Measurements from ENCODE around the gene RTN4.
"Not testable (repeated sequence)": the region's sequence is repeated elsewhere in the genome, so short reads cannot be mapped to it uniquely, and the experiment has no call there.

RTN4 gene

GRCh38 chr2:55092439-55092838, 42.2 kb upstream of the RTN4 start:
- no peak for DNase-seq (ENCODE audit: low spot score)
- TF ChIP-seq CTCF (IDR thresholded peaks at IDR 0.05; ENCODE audit: extremely low read depth, insufficient read depth, missing control alignments) = no peak
- in situ Hi-C loops (cut with MboI; ENCODE audit: low pct_unique_long_range_greater_than_20kb, low sequenced_read_pairs, unreplicated experiment) = no loop called here

- in situ Hi-C loops (cut with MboI; ENCODE audit: low pct_unique_long_range_greater_than_20kb, low sequenced_read_pairs, unreplicated experiment); DNase-seq (ENCODE audit: low spot score): not testable (repeated sequence)
These were observed 41.4 kb upstream of the RTN4 start for GRCh38 chr2:55091681-55092080.

- TF ChIP-seq CTCF (IDR thresholded peaks at IDR 0.05; ENCODE audit: extremely low read depth, insufficient read depth, missing control alignments) = no peak
- in situ Hi-C loops (cut with MboI; ENCODE audit: low pct_unique_long_range_greater_than_20kb, low sequenced_read_pairs, unreplicated experiment) = no loop called here
- DNase-seq (ENCODE audit: low spot score) = no peak
These were observed 40.5 kb upstream of the RTN4 start for GRCh38 chr2:55090702-55091101.

- DNase-seq (ENCODE audit: low spot score) = no peak
- TF ChIP-seq CTCF (IDR thresholded peaks at IDR 0.05; ENCODE audit: extremely low read depth, insufficient read depth, missing control alignments) = no peak
- in situ Hi-C loops (cut with MboI; ENCODE audit: low pct_unique_long_range_greater_than_20kb, low sequenced_read_pairs, unreplicated experiment) = no loop called here
These were observed 39.5 kb upstream of the RTN4 start for GRCh38 chr2:55089726-55090125.

- no peak for DNase-seq (ENCODE audit: low spot score)
- in situ Hi-C loops (cut with MboI; ENCODE audit: low pct_unique_long_range_greater_than_20kb, low sequenced_read_pairs, unreplicated experiment) = no loop called here
- no peak for TF ChIP-seq CTCF (IDR thresholded peaks at IDR 0.05; ENCODE audit: extremely low read depth, insufficient read depth, missing control alignments)
These were observed 38.1 kb upstream of the RTN4 start for GRCh38 chr2:55088400-55088799.

GRCh38 chr2:55087936-55088335, 37.7 kb upstream of the RTN4 start:
- no peak for TF ChIP-seq CTCF (IDR thresholded peaks at IDR 0.05; ENCODE audit: extremely low read depth, insufficient read depth, missing control alignments)
- in situ Hi-C loops (cut with MboI; ENCODE audit: low pct_unique_long_range_greater_than_20kb, low sequenced_read_pairs, unreplicated experiment) = no loop called here

GRCh38 chr2:55087501-55087900, 37.2 kb upstream of the RTN4 start:
- DNase-seq (ENCODE audit: low spot score) = no peak
- TF ChIP-seq CTCF (IDR thresholded peaks at IDR 0.05; ENCODE audit: extremely low read depth, insufficient read depth, missing control alignments) = no peak
- in situ Hi-C loops (cut with MboI; ENCODE audit: low pct_unique_long_range_greater_than_20kb, low sequenced_read_pairs, unreplicated experiment) = no loop called here

More at GRCh38 chr2:55087936-55088335, 37.7 kb upstream of the RTN4 start:
- DNase-seq (ENCODE audit: low spot score) = no peak

All from GM13977 (cell line).